ENCODE measurements around the gene CCDC97.

GRCh38 chr19:41359741-41360140 is 49.8 kb downstream of the CCDC97 start:
- TF ChIP-seq POLR2A (IDR thresholded peaks at IDR 0.05): no peak
- no peak for TF ChIP-seq CTCF (IDR thresholded peaks at IDR 0.05)
